GM12878 (cell line): Measurements from ENCODE around the gene MATN4. TPM values are rescaled to one million over a fixed set of nuclear protein-coding genes. Genes with fewer than 3 reads are reported as not detected.

Experiments
- ATAC-seq: fragments of 200-7000 bp; cut with Tn5 transposase; 3 replicates; pipeline ENCODE4 v1.9.1; 2020; ENCODE audit warnings: mild to moderate bottlenecking, moderate library complexity
- BruUV-seq: library from RNA; stranded (reverse); fragments of 400-500 nt; replicated peaks from 2 replicates; lab custom pipeline; 2021; lab: Mats Ljungman, UMichigan
- CTCF ChIA-PET: fragments of 300-600 bp; sonication (Branson Sonifier 250); formaldehyde crosslinking; extraction: SDS; loops from one replicate; lab custom pipeline; 2021; ENCODE audit warnings: inconsistent platforms; lab: Yijun Ruan, JAX
- POLR2A ChIA-PET: fragments of 350-600 bp; formaldehyde crosslinking; extraction: SDS; loops from one replicate; lab custom pipeline; 2021; ENCODE audit warnings: inconsistent platforms; lab: Charles Lee
- RAD21 ChIA-PET: fragments of 300-600 bp; sonication (Branson Sonifier 250); formaldehyde crosslinking; loops from one replicate; lab custom pipeline; 2023; ENCODE audit warnings: antibody characterized with exemption; ENCODE audit not compliant: unreplicated experiment; lab: Charles Lee
- SMC1A ChIA-PET: fragments of 300-600 bp; sonication (Branson Sonifier 250); formaldehyde crosslinking; loops from one replicate; lab custom pipeline; 2023; ENCODE audit not compliant: unreplicated experiment, uncharacterized antibody; lab: Charles Lee
- DNase-seq: peaks from one replicate; pipeline ENCODE4 v3.0.0-alpha.2; 2011; ENCODE audit warnings: low read depth, low spot score
- FAIRE-seq: peaks from 3 replicates; lab custom pipeline; 2011; peaks lifted over from hg19 to GRCh38; lab: Jason Lieb, UNC
- H2AFZ ChIP-seq: 2 replicates; pipeline ENCODE4 v1.6.0; 2011; ENCODE audit warnings: low read depth, low read length, control low read depth; ENCODE audit not compliant: control insufficient read depth
- H3K27ac ChIP-seq: 2 replicates; pipeline ENCODE4 v1.5.1; 2011; ENCODE audit warnings: control low read depth; ENCODE audit not compliant: control insufficient read depth, insufficient read depth
- H3K27me3 ChIP-seq, 2 experiments: replicated peaks in 1 of 2; 2 replicates each; pipeline versions ENCODE4 v1.6.0 to v1.6.1; 2011; ENCODE audit warnings: low read length in 1 of 2; ENCODE audit not compliant: control insufficient read depth in 2 of 2, insufficient read depth in 2 of 2
- H3K36me3 ChIP-seq, 2 experiments: 2 replicates each; pipeline ENCODE4 v1.5.1; 2011; ENCODE audit warnings: low read length in 1 of 2; ENCODE audit not compliant: control insufficient read depth in 2 of 2, insufficient read depth in 2 of 2
- H3K4me1 ChIP-seq: 2 replicates; pipeline ENCODE4 v1.6.1; 2011; ENCODE audit warnings: mild to moderate bottlenecking, low read length, moderate library complexity, mixed read lengths; ENCODE audit not compliant: control insufficient read depth, insufficient read depth
- H3K4me2 ChIP-seq: 2 replicates; pipeline ENCODE4 v1.6.0; 2011; ENCODE audit warnings: control low read depth; ENCODE audit not compliant: control insufficient read depth, insufficient read depth
- H3K4me3 ChIP-seq: fragments of 200-600 bp; sonication (generic); 2 replicates; pipeline ENCODE4 v1.5.1; 2016
- H3K79me2 ChIP-seq: 2 replicates; pipeline ENCODE4 v1.6.0; 2011; ENCODE audit warnings: low read length; ENCODE audit not compliant: control insufficient read depth, insufficient read depth
- H3K9ac ChIP-seq: 2 replicates; pipeline ENCODE4 v1.8.0; 2011; ENCODE audit warnings: low read length, control low read depth, mixed read lengths; ENCODE audit not compliant: control insufficient read depth, insufficient read depth
- H3K9me3 ChIP-seq: replicated peaks from 3 replicates; pipeline ENCODE4 v1.5.1; 2011; ENCODE audit warnings: mild to moderate bottlenecking, low read length; ENCODE audit not compliant: control insufficient read depth, insufficient read depth
- H4K20me1 ChIP-seq: 2 replicates; pipeline ENCODE4 v1.6.0; 2011; ENCODE audit not compliant: control insufficient read depth, insufficient read depth
- DPF2 ChIP-seq: fragments of 450-650 bp; IDR thresholded peaks from 2 replicates; pipeline ENCODE4 v1.6.1; 2017; ENCODE audit warnings: mild to moderate bottlenecking
- ETV6 ChIP-seq, 2 experiments: fragments of 450-650 bp in 1 of 2; IDR thresholded peaks in 1 of 2; conservative IDR thresholded peaks in 1 of 2; 2 replicates each; pipeline ENCODE4 v1.6.1; 2014; ENCODE audit warnings: antibody characterized with exemption in 1 of 2, borderline replicate concordance in 1 of 2, low read depth in 1 of 2, mild to moderate bottlenecking in 1 of 2, moderate library complexity in 1 of 2
- SMAD1 ChIP-seq: fragments of 450-650 bp; IDR thresholded peaks from 2 replicates; pipeline ENCODE4 v1.6.1; 2018; ENCODE audit warnings: mild to moderate bottlenecking, low read depth; ENCODE audit not compliant: partially characterized antibody
- SUPT20H ChIP-seq: IDR thresholded peaks from 2 replicates; pipeline ENCODE4 v1.6.1; 2011; ENCODE audit warnings: low read depth, mild to moderate bottlenecking, low read length, moderate library complexity, borderline replicate concordance; ENCODE audit not compliant: control insufficient read depth
- YY1 ChIP-seq: IDR thresholded peaks from 2 replicates; pipeline ENCODE4 v1.6.1; 2011; ENCODE audit warnings: low read depth, mild to moderate bottlenecking, low read length
- WGBS: methylation state at CpG from one replicate; pipeline ENCODE4 v1.1.6; 2016; ENCODE audit warnings: low lambda C conversion rate; ENCODE audit not compliant: insufficient replicate concordance, insufficient coverage; ENCODE audit errors: missing lambda C conversion rate; 5-methylcytosine and 5-hydroxymethylcytosine counted together
- in situ Hi-C: fragments of 300-500 bp; cut with MboI; formaldehyde crosslinking; loops from 9 replicates; pipeline ENCODE4 v1.14.3; 2018; ENCODE audit warnings: mixed read lengths
- intact Hi-C: fragments of 100-400 bp; cut with micrococcal nuclease; formaldehyde crosslinking; loops from one replicate; pipeline ENCODE4 v1.14.2; 2022; ENCODE audit not compliant: unreplicated experiment
- polyA plus RNA-seq, 11 experiments: library from polyadenylated mRNA; depleted of rRNA in 4 of 11; unstranded in 6 of 11; stranded (reverse) in 5 of 11; fragments of >200 nt; fragmentation: Nextera tagmentation in 4 of 11; fragmentation: Illumina TruSeq in 1 of 11; extraction: Ambion mirVana in 4 of 11; extraction: Trizol in 1 of 11; gene quantifications; 1 replicate in 1 of 11; 2 replicates in 10 of 11; pipeline versions ENCODE4 v1.2.1 to v1.2.3, GENCODE V29; 2011 to 2016; ENCODE audit warnings: inconsistent platforms in 2 of 11, missing spikeins in 2 of 11, low read depth in 1 of 11
- total RNA-seq, 4 experiments: library from RNA; depleted of rRNA in 3 of 4; stranded (reverse); fragments of >200 nt in 3 of 4; fragmentation: Illumina TruSeq in 1 of 4; extraction: Trizol in 1 of 4; gene quantifications; 2 replicates each; pipeline versions ENCODE4 v1.2.1 to v1.2.3, GENCODE V29; 2013 to 2021
- TF ChIP-seq, protein P1 (sequence below): IDR thresholded peaks from 2 replicates; pipeline ENCODE4 v1.6.1; 2011; ENCODE audit warnings: borderline replicate concordance, low read depth, mild to moderate bottlenecking, moderate library complexity, low read length; ENCODE audit not compliant: insufficient read depth, poor library complexity, severe bottlenecking

Gene MATN4
- total and polyA plus RNA-seq, 10 of the 15 experiments (the other 5 are each of a cell fraction or from before 2014, with no cell fraction given), result 0.10 to 0.15 TPM; not detected in 8

DNA sequence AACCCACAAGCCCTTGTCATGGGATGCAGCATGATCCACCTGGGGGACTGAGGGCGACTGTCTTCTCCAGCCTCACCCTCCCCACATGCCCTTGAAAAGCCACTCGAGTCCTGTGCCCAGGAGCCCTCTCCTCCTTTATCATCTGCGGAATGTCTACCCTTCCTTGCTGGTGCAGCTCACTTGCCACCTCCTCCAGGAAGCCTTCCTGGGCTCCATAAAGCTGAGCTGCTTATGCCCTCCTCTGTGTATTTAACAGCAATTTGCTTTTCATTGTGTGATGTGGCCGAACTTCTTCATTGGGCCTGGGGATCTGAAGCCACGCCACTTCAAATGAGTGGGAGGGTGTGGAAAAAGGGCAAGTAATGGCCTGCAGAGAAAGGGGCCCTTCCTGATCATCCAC is 19.2 kb downstream of the MATN4 start (continued):
- TF ChIP-seq SUPT20H, result no peak
- no peak for TF ChIP-seq YY1

DNA sequence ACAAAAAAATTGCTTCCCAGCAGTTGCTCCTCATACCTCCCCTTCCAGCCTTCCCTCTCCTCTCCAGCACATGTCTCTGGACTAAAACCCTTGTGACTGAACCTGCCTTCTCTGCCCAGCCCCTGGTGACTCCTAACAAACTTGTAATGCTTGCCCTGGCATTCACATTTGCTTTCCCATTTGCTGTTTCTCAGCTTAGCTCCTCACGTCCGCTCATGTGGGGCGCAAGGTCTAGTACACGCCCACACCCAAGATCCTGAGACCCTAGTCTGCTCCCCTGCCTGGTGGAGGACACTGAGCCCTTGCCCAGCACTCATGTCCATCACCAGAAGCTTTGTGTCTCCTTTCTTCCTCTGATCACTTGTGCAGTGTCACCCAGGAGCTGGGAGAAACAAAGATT is 19.7 kb downstream of the MATN4 start:
- Histone ChIP-seq H3K9me3 (no peaks in the 10 kb centered on the region), H3K4me3 (no peak overlapping the region), H3K4me2 (no peak overlapping the region), H3K9ac (no peak overlapping the region), H3K36me3 (no peaks in the 10 kb centered on the region), H3K27ac (no peak overlapping the region), H3K79me2 (no peaks in the 10 kb centered on the region), H2AFZ (no peak overlapping the region), H3K27me3 (peaks cover 4 to 6% of the 10 kb centered on the region in 2 experiments), H3K4me1 (no peaks in the 10 kb centered on the region), H4K20me1 (no peaks in the 10 kb centered on the region)
- FAIRE-seq (no peak), ATAC-seq (no peak), DNase-seq (no peak)
- in situ Hi-C loops (no loop called here), intact Hi-C loops (no loop called here)
- ChIA-PET CTCF (interaction anchor here (1.2 to 4.4 kb wide), 2 partner anchors 176 to 193 kb away, joined by 3 to 30 read pairs; no protein-coding TSS in a partner anchor), POLR2A (no interaction called here), RAD21 (no interaction called here), SMC1A (interaction anchor here (1.2 kb wide), 1 partner anchor 183 kb away, joined by 4 read pairs; no protein-coding TSS in a partner anchor)
- TF ChIP-seq SMAD1 (no peak), DPF2 (no peak), ETV6 (conservative IDR thresholded peaks at IDR 0.05 in 1 of 2, IDR thresholded peaks at IDR 0.05 in 1 of 2; ENCODE audit: borderline replicate concordance in 1 of 2, low read depth in 1 of 2) (no peak)
- TF ChIP-seq, protein P1, sequence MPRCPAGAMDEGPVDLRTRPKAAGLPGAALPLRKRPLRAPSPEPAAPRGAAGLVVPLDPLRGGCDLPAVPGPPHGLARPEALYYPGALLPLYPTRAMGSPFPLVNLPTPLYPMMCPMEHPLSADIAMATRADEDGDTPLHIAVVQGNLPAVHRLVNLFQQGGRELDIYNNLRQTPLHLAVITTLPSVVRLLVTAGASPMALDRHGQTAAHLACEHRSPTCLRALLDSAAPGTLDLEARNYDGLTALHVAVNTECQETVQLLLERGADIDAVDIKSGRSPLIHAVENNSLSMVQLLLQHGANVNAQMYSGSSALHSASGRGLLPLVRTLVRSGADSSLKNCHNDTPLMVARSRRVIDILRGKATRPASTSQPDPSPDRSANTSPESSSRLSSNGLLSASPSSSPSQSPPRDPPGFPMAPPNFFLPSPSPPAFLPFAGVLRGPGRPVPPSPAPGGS, result no peak
- 44% methylated on average over 4 of the region's 4 CpGs for WGBS
- no TSS peak for BruUV-seq
